ENCODE measurements around the gene LRP1. TPM values are rescaled to one million over a fixed set of nuclear protein-coding genes. Genes with fewer than 3 reads are reported as not detected.

The LRP1 gene
- total RNA-seq, 1 donor from 2014 or later = 0.95 TPM

- ATAC-seq (ENCODE audit: low read depth) (no peak), DNase-seq (no peak)
- TF ChIP-seq CTCF (IDR thresholded peaks at IDR 0.05) = no peak
- Mint-ChIP-seq H3K27ac (no peak overlapping the region), H3K27me3 (no peaks in the 10 kb centered on the region), H3K9me3 (no peaks in the 10 kb centered on the region), H3K4me3 (no peak overlapping the region), H3K36me3 (ENCODE audit: low read depth) (peaks cover 49% of the 10 kb centered on the region), H3K4me1 (no peaks in the 10 kb centered on the region)
- ChIA-PET POLR2A (no interaction called here), CTCF (no interaction called here)
- intact Hi-C loops (cut with micrococcal nuclease) = no loop called here
Observed at GRCh38 chr12:57254506-57255280, 126.4 kb downstream of the LRP1 start.

- Mint-ChIP-seq H3K4me1 (no peaks in the 10 kb centered on the region), H3K36me3 (ENCODE audit: low read depth) (peaks cover 60% of the 10 kb centered on the region), H3K4me3 (no peak overlapping the region), H3K27me3 (no peaks in the 10 kb centered on the region), H3K27ac (no peak overlapping the region), H3K9me3 (no peaks in the 10 kb centered on the region)
- no peak for TF ChIP-seq CTCF (IDR thresholded peaks at IDR 0.05)
- ATAC-seq (ENCODE audit: low read depth) (no peak), DNase-seq (no peak)
- intact Hi-C loops (cut with micrococcal nuclease) = no loop called here
- POLR2A ChIA-PET = no interaction called here
- CTCF ChIA-PET = no interaction called here
Observed at GRCh38 chr12:57255916-57256315, 127.6 kb downstream of the LRP1 start.

GRCh38 chr12:57258977-57259970 is 131.0 kb downstream of the LRP1 start:
- ATAC-seq (ENCODE audit: low read depth) = no peak
- intact Hi-C loops (cut with micrococcal nuclease) = no loop called here
- H3K27ac Mint-ChIP-seq = no peak overlapping the region
- no peaks in the 10 kb centered on the region for H3K9me3 Mint-ChIP-seq
- no peak overlapping the region for H3K4me3 Mint-ChIP-seq
- H3K27me3 Mint-ChIP-seq = no peaks in the 10 kb centered on the region
- peaks cover 82% of the 10 kb centered on the region for H3K36me3 Mint-ChIP-seq (ENCODE audit: low read depth)
- H3K4me1 Mint-ChIP-seq = peaks cover 5% of the 10 kb centered on the region
- DNase-seq = no peak
- no peak for TF ChIP-seq CTCF (IDR thresholded peaks at IDR 0.05)
- ChIA-PET CTCF (interaction anchor here (8.1 kb wide), 1 partner anchor 195 kb away, joined by 67 read pairs; the partner anchor contains the start of gene INHBE), POLR2A (no interaction called here)

- Mint-ChIP-seq H3K4me1 (peaks cover 5% of the 10 kb centered on the region), H3K27me3 (no peaks in the 10 kb centered on the region), H3K27ac (no peak overlapping the region), H3K9me3 (no peaks in the 10 kb centered on the region), H3K36me3 (ENCODE audit: low read depth) (peaks cover 83% of the 10 kb centered on the region), H3K4me3 (no peak overlapping the region)
- ChIA-PET POLR2A (no interaction called here), CTCF (interaction anchor here (2.2 to 8.1 kb wide), 2 partner anchors 47 to 194 kb away, joined by 6 to 67 read pairs; partner anchors contain the start of gene INHBE)
- intact Hi-C loops (cut with micrococcal nuclease) = no loop called here
- TF ChIP-seq CTCF (IDR thresholded peaks at IDR 0.05) = no peak
- DNase-seq = no peak
- no peak for ATAC-seq (ENCODE audit: low read depth)
Observed at GRCh38 chr12:57260366-57260765, 132.1 kb downstream of the LRP1 start.

- TF ChIP-seq CTCF (IDR thresholded peaks at IDR 0.05) = no peak
- peaks cover 5% of the 10 kb centered on the region for H3K4me1 Mint-ChIP-seq
- ChIA-PET POLR2A (no interaction called here), CTCF (interaction anchor here (0.6 to 8.1 kb wide), 5 partner anchors 18 to 193 kb away, joined by 3 to 67 read pairs (median 4); partner anchors contain the start of gene INHBE)
- DNase-seq (no peak), ATAC-seq (ENCODE audit: low read depth) (no peak)
- no peaks in the 10 kb centered on the region for H3K27me3 Mint-ChIP-seq
- intact Hi-C loops (cut with micrococcal nuclease) = no loop called here
- H3K9me3 Mint-ChIP-seq = no peaks in the 10 kb centered on the region
- H3K4me3 Mint-ChIP-seq = no peak overlapping the region
- no peak overlapping the region for H3K27ac Mint-ChIP-seq
- peaks cover 80% of the 10 kb centered on the region for H3K36me3 Mint-ChIP-seq (ENCODE audit: low read depth)
Observed at GRCh38 chr12:57261428-57261865, 133.2 kb downstream of the LRP1 start.
